Endothelial cell (in vitro differentiated cells): ENCODE results near the gene GNB2. TPM values are rescaled to one million over a fixed set of nuclear protein-coding genes. Genes with fewer than 3 reads are reported as not detected.

Experiments
- DNase-seq: peaks from one replicate; pipeline ENCODE4 v3.0.0; 2021; ENCODE audit warnings: low spot score
- H3K27ac Mint-ChIP-seq: one replicate; pipeline ENCODE4 v1.8.0; 2021; ENCODE audit warnings: mixed read lengths, inconsistent platforms; ENCODE audit not compliant: unreplicated experiment
- H3K27me3 Mint-ChIP-seq: one replicate; pipeline ENCODE4 v1.8.0; 2021; ENCODE audit warnings: mild to moderate bottlenecking, moderate library complexity, mixed read lengths, inconsistent platforms; ENCODE audit not compliant: unreplicated experiment
- H3K36me3 Mint-ChIP-seq: one replicate; pipeline ENCODE4 v1.8.0; 2021; ENCODE audit warnings: mild to moderate bottlenecking, low read depth, mixed read lengths, inconsistent platforms; ENCODE audit not compliant: unreplicated experiment
- H3K4me1 Mint-ChIP-seq: one replicate; pipeline ENCODE4 v1.8.0; 2021; ENCODE audit warnings: mild to moderate bottlenecking, mixed read lengths, inconsistent platforms; ENCODE audit not compliant: unreplicated experiment
- H3K4me3 Mint-ChIP-seq: one replicate; pipeline ENCODE4 v1.8.0; 2021; ENCODE audit warnings: mild to moderate bottlenecking, mixed read lengths, inconsistent platforms; ENCODE audit not compliant: unreplicated experiment
- H3K9me3 Mint-ChIP-seq: one replicate; pipeline ENCODE4 v1.8.0; 2021; ENCODE audit warnings: mixed read lengths, inconsistent platforms; ENCODE audit not compliant: unreplicated experiment
- CTCF ChIP-seq: fragments of 200-600 bp; sonication (generic); IDR thresholded peaks from one replicate; pipeline ENCODE4 v1.5.0; 2021; ENCODE audit warnings: antibody characterized with exemption; ENCODE audit not compliant: unreplicated experiment
- total RNA-seq: library from RNA; stranded (reverse); fragmentation: NEBNext Ultra II Directional; extraction: Animal tissue kit (Norgen Biotek cat#: 25700); gene quantifications from one replicate; pipeline ENCODE4 v1.2.1, GENCODE V29; 2021; ENCODE audit not compliant: unreplicated experiment

The GNB2 gene
- total RNA-seq, 1 donor from 2014 or later, result 336 TPM

DNA sequence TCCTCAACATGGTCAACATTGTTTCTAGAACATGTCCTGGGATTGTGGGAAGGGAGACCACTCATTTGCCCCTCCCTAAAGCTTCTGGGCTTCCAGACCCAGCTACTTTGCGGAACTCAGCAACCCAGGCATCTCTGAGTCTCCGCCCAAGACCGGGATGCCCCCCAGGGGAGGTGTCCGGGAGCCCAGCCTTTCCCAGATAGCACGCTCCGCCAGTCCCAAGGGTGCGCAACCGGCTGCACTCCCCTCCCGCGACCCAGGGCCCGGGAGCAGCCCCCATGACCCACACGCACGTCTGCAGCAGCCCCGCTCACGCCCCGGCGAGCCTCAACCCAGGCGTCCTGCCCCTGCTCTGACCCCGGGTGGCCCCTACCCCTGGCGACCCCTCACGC lies 46.7 kb downstream of the GNB2 start, which contains the start of gene EPO:
TSS of gene EPO (plus strand) at position 190 of the 392 bp plus-strand sequence. CDS start 513 bp downstream, outside the sequence.
- H3K36me3 Mint-ChIP-seq, result peaks cover 12% of the 10 kb centered on the region
- no peak for DNase-seq
- TF ChIP-seq CTCF, result no peak
- no peaks in the 10 kb centered on the region for H3K9me3 Mint-ChIP-seq
- H3K27ac Mint-ChIP-seq, result no peak within 1 kb of the TSS
- peaks cover 26% of the 10 kb centered on the region for H3K27me3 Mint-ChIP-seq
- peak within 1 kb of the TSS; percentile 71 for H3K4me3 Mint-ChIP-seq
- peaks cover 18% of the 10 kb centered on the region for H3K4me1 Mint-ChIP-seq

DNA sequence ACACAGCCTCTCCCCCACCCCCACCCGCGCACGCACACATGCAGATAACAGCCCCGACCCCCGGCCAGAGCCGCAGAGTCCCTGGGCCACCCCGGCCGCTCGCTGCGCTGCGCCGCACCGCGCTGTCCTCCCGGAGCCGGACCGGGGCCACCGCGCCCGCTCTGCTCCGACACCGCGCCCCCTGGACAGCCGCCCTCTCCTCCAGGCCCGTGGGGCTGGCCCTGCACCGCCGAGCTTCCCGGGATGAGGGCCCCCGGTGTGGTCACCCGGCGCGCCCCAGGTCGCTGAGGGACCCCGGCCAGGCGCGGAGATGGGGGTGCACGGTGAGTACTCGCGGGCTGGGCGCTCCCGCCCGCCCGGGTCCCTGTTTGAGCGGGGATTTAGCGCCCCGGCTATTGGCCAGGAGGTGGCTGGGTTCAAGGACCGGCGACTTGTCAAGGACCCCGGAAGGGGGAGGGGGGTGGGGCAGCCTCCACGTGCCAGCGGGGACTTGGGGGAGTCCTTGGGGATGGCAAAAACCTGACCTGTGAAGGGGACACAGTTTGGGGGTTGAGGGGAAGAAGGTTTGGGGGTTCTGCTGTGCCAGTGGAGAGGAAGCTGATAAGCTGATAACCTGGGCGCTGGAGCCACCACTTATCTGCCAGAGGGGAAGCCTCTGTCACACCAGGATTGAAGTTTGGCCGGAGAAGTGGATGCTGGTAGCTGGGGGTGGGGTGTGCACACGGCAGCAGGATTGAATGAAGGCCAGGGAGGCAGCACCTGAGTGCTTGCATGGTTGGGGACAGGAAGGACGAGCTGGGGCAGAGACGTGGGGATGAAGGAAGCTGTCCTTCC lies 47.3 kb downstream of the GNB2 start:
- Mint-ChIP-seq H3K4me3 (peak overlapping the region; percentile 62), H3K4me1 (peaks cover 18% of the 10 kb centered on the region), H3K36me3 (peaks cover 12% of the 10 kb centered on the region), H3K27me3 (peaks cover 26% of the 10 kb centered on the region), H3K27ac (no peak overlapping the region), H3K9me3 (no peaks in the 10 kb centered on the region)
- peak; percentile 25 for DNase-seq
- TF ChIP-seq CTCF, result no peak

GRCh38 chr7:100721505-100721812 lies 47.9 kb downstream of the GNB2 start:
- H3K4me3 Mint-ChIP-seq, result no peak overlapping the region
- H3K36me3 Mint-ChIP-seq, result peaks cover 12% of the 10 kb centered on the region
- TF ChIP-seq CTCF, result no peak
- peaks cover 18% of the 10 kb centered on the region for H3K4me1 Mint-ChIP-seq
- no peak for DNase-seq
- H3K9me3 Mint-ChIP-seq, result no peaks in the 10 kb centered on the region
- no peak overlapping the region for H3K27ac Mint-ChIP-seq
- H3K27me3 Mint-ChIP-seq, result peaks cover 26% of the 10 kb centered on the region

DNA sequence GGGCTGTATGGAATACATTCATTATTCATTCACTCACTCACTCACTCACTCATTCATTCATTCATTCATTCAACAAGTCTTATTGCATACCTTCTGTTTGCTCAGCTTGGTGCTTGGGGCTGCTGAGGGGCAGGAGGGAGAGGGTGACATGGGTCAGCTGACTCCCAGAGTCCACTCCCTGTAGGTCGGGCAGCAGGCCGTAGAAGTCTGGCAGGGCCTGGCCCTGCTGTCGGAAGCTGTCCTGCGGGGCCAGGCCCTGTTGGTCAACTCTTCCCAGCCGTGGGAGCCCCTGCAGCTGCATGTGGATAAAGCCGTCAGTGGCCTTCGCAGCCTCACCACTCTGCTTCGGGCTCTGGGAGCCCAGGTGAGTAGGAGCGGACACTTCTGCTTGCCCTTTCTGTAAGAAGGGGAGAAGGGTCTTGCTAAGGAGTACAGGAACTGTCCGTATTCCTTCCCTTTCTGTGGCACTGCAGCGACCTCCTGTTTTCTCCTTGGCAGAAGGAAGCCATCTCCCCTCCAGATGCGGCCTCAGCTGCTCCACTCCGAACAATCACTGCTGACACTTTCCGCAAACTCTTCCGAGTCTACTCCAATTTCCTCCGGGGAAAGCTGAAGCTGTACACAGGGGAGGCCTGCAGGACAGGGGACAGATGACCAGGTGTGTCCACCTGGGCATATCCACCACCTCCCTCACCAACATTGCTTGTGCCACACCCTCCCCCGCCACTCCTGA lies 49.1 kb downstream of the GNB2 start:
- no peak for DNase-seq
- H3K9me3 Mint-ChIP-seq, result no peaks in the 10 kb centered on the region
- no peak overlapping the region for H3K27ac Mint-ChIP-seq
- H3K4me1 Mint-ChIP-seq, result peaks cover 18% of the 10 kb centered on the region
- no peak overlapping the region for H3K4me3 Mint-ChIP-seq
- peaks cover 12% of the 10 kb centered on the region for H3K36me3 Mint-ChIP-seq
- H3K27me3 Mint-ChIP-seq, result peaks cover 26% of the 10 kb centered on the region
- no peak for TF ChIP-seq CTCF
